Thymus (tissue), 11 donors: ENCODE data around the gene PITPNM3. TPM values are rescaled to one million over a fixed set of nuclear protein-coding genes. Genes with fewer than 3 reads are reported as not detected.

Experiments
- DNase-seq, 9 donors: peaks; one replicate each; pipeline ENCODE4 v3.0.0-alpha.2; 2013; ENCODE audit warnings: low spot score in 9 of 9, low read depth in 6 of 9, missing footprints in 1 of 9
- H3K27ac ChIP-seq, 2 donors: one replicate each; pipeline ENCODE4 v1.5.1; 2013; ENCODE audit warnings: control low read depth in 1 of 2, low read depth in 1 of 2, low read length in 1 of 2, mild to moderate bottlenecking in 1 of 2, moderate library complexity in 1 of 2
- H3K27me3 ChIP-seq, 2 donors: one replicate each; pipeline ENCODE4 v1.5.1; 2013; ENCODE audit warnings: low read length in 1 of 2; ENCODE audit not compliant: control insufficient read depth in 2 of 2, insufficient read depth in 1 of 2
- H3K36me3 ChIP-seq, 2 donors: one replicate each; pipeline ENCODE4 v1.5.1; 2013; ENCODE audit warnings: low read length in 1 of 2, mild to moderate bottlenecking in 1 of 2, moderate library complexity in 1 of 2; ENCODE audit not compliant: control insufficient read depth in 2 of 2, insufficient read depth in 2 of 2
- H3K4me1 ChIP-seq, 2 donors: one replicate each; pipeline ENCODE4 v1.5.1; 2013; ENCODE audit warnings: low read length in 2 of 2; ENCODE audit not compliant: control insufficient read depth in 2 of 2, insufficient read depth in 2 of 2
- H3K4me3 ChIP-seq, 2 donors: one replicate each; pipeline ENCODE4 v1.5.1; 2013; ENCODE audit warnings: low read length in 2 of 2, control low read depth in 1 of 2, mild to moderate bottlenecking in 1 of 2
- H3K9me3 ChIP-seq, 2 donors: one replicate each; pipeline ENCODE4 v1.5.1; 2013; ENCODE audit warnings: low read length in 1 of 2, mild to moderate bottlenecking in 1 of 2; ENCODE audit not compliant: control insufficient read depth in 2 of 2, insufficient read depth in 1 of 2
- WGBS: extraction: QIAGEN DNeasy Blood & Tissue Kit; methylation state at CpG from one replicate; pipeline ENCODE4 v1.1.7; 2013; 5-methylcytosine and 5-hydroxymethylcytosine counted together
- polyA plus RNA-seq: library from polyadenylated mRNA; stranded (reverse); fragments of 200-250 nt; gene quantifications from one replicate; pipeline ENCODE4 v1.2.3, GENCODE V29; 2013
- total RNA-seq: library from RNA; stranded (reverse); fragments of 120-200 nt; gene quantifications from one replicate; pipeline ENCODE4 v1.2.4, GENCODE V29; 2013
- donor health status: healthy.

Gene PITPNM3
- total and polyA plus RNA-seq, 2 donors = 0.33 to 0.52 TPM

- Histone ChIP-seq H3K9me3 (no peaks in the 10 kb centered on the region), H3K4me1 (no peaks in the 10 kb centered on the region), H3K4me3 (no peak overlapping the region), H3K27ac (no peak overlapping the region), H3K27me3 (peaks cover 0 to 2% of the 10 kb centered on the region in 2 donors), H3K36me3 (no peaks in the 10 kb centered on the region)
- 51% methylated on average over 2 of the region's 2 CpGs for WGBS
- DNase-seq = no peak
These were observed 43.8 kb downstream of the PITPNM3 start for GRCh38 chr17:6512552-6512951.

- Histone ChIP-seq H3K9me3 (no peaks in the 10 kb centered on the region), H3K36me3 (no peaks in the 10 kb centered on the region), H3K4me1 (no peaks in the 10 kb centered on the region), H3K27ac (no peak overlapping the region), H3K4me3 (no peak overlapping the region), H3K27me3 (peaks cover 0 to 2% of the 10 kb centered on the region in 2 donors)
- no peak for DNase-seq
- WGBS = 97% methylated on average over 9 of the region's 9 CpGs
These were observed 45.9 kb downstream of the PITPNM3 start for GRCh38 chr17:6510321-6510977.

- Histone ChIP-seq H3K4me3 (no peak overlapping the region), H3K27ac (no peak overlapping the region), H3K36me3 (no peaks in the 10 kb centered on the region), H3K4me1 (no peaks in the 10 kb centered on the region), H3K27me3 (peaks cover 0 to 2% of the 10 kb centered on the region in 2 donors), H3K9me3 (no peaks in the 10 kb centered on the region)
- WGBS = 96% methylated on average over 4 of the region's 4 CpGs
- no peak for DNase-seq
These were observed 46.4 kb downstream of the PITPNM3 start for GRCh38 chr17:6509921-6510320.

GRCh38 chr17:6509031-6509771 is 47.2 kb downstream of the PITPNM3 start:
- H3K27me3 ChIP-seq = peaks cover 0 to 2% of the 10 kb centered on the region in 2 donors
- no peak overlapping the region for H3K27ac ChIP-seq
- H3K4me3 ChIP-seq = no peak overlapping the region
- DNase-seq = no peak
- H3K36me3 ChIP-seq = no peaks in the 10 kb centered on the region
- WGBS = 95% methylated on average over 11 of the region's 11 CpGs
- H3K4me1 ChIP-seq = no peaks in the 10 kb centered on the region
- no peaks in the 10 kb centered on the region for H3K9me3 ChIP-seq

GRCh38 chr17:6508519-6509030 is 47.8 kb downstream of the PITPNM3 start:
- no peaks in the 10 kb centered on the region for H3K4me1 ChIP-seq
- 91% methylated on average over 15 of the region's 15 CpGs for WGBS
- DNase-seq = no peak
- peaks cover 0 to 2% of the 10 kb centered on the region in 2 donors for H3K27me3 ChIP-seq
- no peak overlapping the region for H3K4me3 ChIP-seq
- no peaks in the 10 kb centered on the region for H3K9me3 ChIP-seq
- no peaks in the 10 kb centered on the region for H3K36me3 ChIP-seq
- H3K27ac ChIP-seq = no peak overlapping the region

GRCh38 chr17:6508016-6508415 is 48.3 kb downstream of the PITPNM3 start:
- Histone ChIP-seq H3K36me3 (no peaks in the 10 kb centered on the region), H3K4me3 (no peak overlapping the region), H3K9me3 (no peaks in the 10 kb centered on the region), H3K27me3 (peaks cover 0 to 2% of the 10 kb centered on the region in 2 donors), H3K4me1 (no peaks in the 10 kb centered on the region), H3K27ac (no peak overlapping the region)
- no peak for DNase-seq
- WGBS = 90% methylated on average over 12 of the region's 12 CpGs

GRCh38 chr17:6507535-6507934 is 48.8 kb downstream of the PITPNM3 start:
- Histone ChIP-seq H3K27me3 (peaks cover 0 to 2% of the 10 kb centered on the region in 2 donors), H3K27ac (no peak overlapping the region), H3K4me3 (no peak overlapping the region), H3K9me3 (no peaks in the 10 kb centered on the region), H3K4me1 (no peaks in the 10 kb centered on the region), H3K36me3 (no peaks in the 10 kb centered on the region)
- DNase-seq = no peak
- whole genome bisulfite sequencing = 92% methylated on average over 7 of the region's 7 CpGs

GRCh38 chr17:6506679-6507231 is 49.6 kb downstream of the PITPNM3 start:
- WGBS = 71% methylated on average over 5 of the region's 5 CpGs
- no peak for DNase-seq
- Histone ChIP-seq H3K27ac (no peak overlapping the region), H3K9me3 (no peaks in the 10 kb centered on the region), H3K4me1 (no peaks in the 10 kb centered on the region), H3K4me3 (no peak overlapping the region), H3K27me3 (peaks cover 0 to under 1% of the 10 kb centered on the region in 2 donors), H3K36me3 (no peaks in the 10 kb centered on the region)
